Mesodermal cell (in vitro differentiated cells): ENCODE measurements around the gene DMTF1. TPM values are rescaled to one million over a fixed set of nuclear protein-coding genes. Genes with fewer than 3 reads are reported as not detected.
A peak's percentile ranks its signal among the peaks of the same experiment; 100 is the strongest.
"Not testable (repeated sequence)": the region's sequence is repeated elsewhere in the genome, so short reads cannot be mapped to it uniquely, and the experiment has no call there.

Experiments used
- H3K27ac ChIP-seq: 2 replicates; pipeline ENCODE4 v1.7.0; 2013; ENCODE audit warnings: mild to moderate bottlenecking, low read depth, low read length, moderate library complexity; ENCODE audit not compliant: severe bottlenecking
- H3K36me3 ChIP-seq: 2 replicates; pipeline ENCODE4 v1.7.1; 2013; ENCODE audit warnings: mild to moderate bottlenecking, low read length, moderate library complexity; ENCODE audit not compliant: control insufficient read depth, insufficient read depth
- H3K4me1 ChIP-seq: one replicate; pipeline ENCODE4 v1.7.1; 2013; ENCODE audit warnings: mild to moderate bottlenecking, low read length; ENCODE audit not compliant: insufficient read depth, control insufficient read depth, poor library complexity, severe bottlenecking
- H3K4me3 ChIP-seq: 2 replicates; pipeline ENCODE4 v1.7.0; 2013; ENCODE audit warnings: low read length, control low read depth, mild to moderate bottlenecking; ENCODE audit not compliant: insufficient read depth, poor library complexity, severe bottlenecking; ENCODE audit errors: extremely low read depth
- H3K9me3 ChIP-seq: 2 replicates; pipeline ENCODE4 v1.7.1; 2013; ENCODE audit warnings: mild to moderate bottlenecking, low read length, moderate library complexity; ENCODE audit not compliant: control insufficient read depth
- WGBS, 2 experiments: methylation state at CpG; one replicate each; pipeline ENCODE4 v1.1.5; 2013; ENCODE audit warnings: missing lambda C conversion rate in 2 of 2; ENCODE audit not compliant: insufficient coverage in 2 of 2; 5-methylcytosine and 5-hydroxymethylcytosine counted together
- polyA plus RNA-seq, 2 experiments: library from polyadenylated mRNA; stranded (reverse); fragments of 50-300 nt; gene quantifications; one replicate each; pipeline ENCODE4 v1.2.3, GENCODE V29; 2013

DMTF1 gene
- 67.2 TPM for polyA plus RNA-seq (2013, experiment 1 of 2)
- 67.7 TPM for polyA plus RNA-seq (2013, experiment 2 of 2)

- Histone ChIP-seq H3K9me3 (no peaks in the 10 kb centered on the region), H3K36me3 (peaks cover 10% of the 10 kb centered on the region), H3K4me3 (peak within 1 kb of the TSS; percentile 83), H3K27ac (peak within 1 kb of the TSS; percentile 98), H3K4me1 (peaks cover 9% of the 10 kb centered on the region)
- 0% methylated on average over 54 to 58 of the region's 71 CpGs for WGBS, 2 experiments
Measured at GRCh38 chr7:87152112-87152896, at the start of gene DMTF1. Gene DMTF1, plus strand, starts transcription at chr7:87152453. Its CDS starts 12,489 bp downstream, at chr7:87164942.

- Histone ChIP-seq H3K36me3 (no peaks in the 10 kb centered on the region), H3K4me1 (no peaks in the 10 kb centered on the region), H3K4me3 (no peak overlapping the region), H3K27ac (no peak overlapping the region), H3K9me3 (no peaks in the 10 kb centered on the region)
- WGBS, 2 experiments: no CpG with 5 or more reads among the region's 1 CpG
Measured at GRCh38 chr7:87105401-87105800, 46.9 kb upstream of the DMTF1 start.

GRCh38 chr7:87106974-87107612 lies 45.2 kb upstream of the DMTF1 start:
- Histone ChIP-seq H3K9me3 (no peaks in the 10 kb centered on the region), H3K27ac (no peak overlapping the region), H3K36me3 (no peaks in the 10 kb centered on the region), H3K4me3 (no peak overlapping the region), H3K4me1 (no peaks in the 10 kb centered on the region)
- 76 to 85% methylated on average over 2 to 3 of the region's 4 CpGs for WGBS, 2 experiments

- Histone ChIP-seq H3K27ac (no peak overlapping the region), H3K4me1 (no peaks in the 10 kb centered on the region), H3K36me3 (no peaks in the 10 kb centered on the region), H3K4me3 (no peak overlapping the region), H3K9me3 (peaks cover 4% of the 10 kb centered on the region)
- 91 to 94% methylated on average over 5 of the region's 6 CpGs for WGBS, 2 experiments
Measured at GRCh38 chr7:87107949-87108776, 44.1 kb upstream of the DMTF1 start.

- Histone ChIP-seq H3K36me3 (no peaks in the 10 kb centered on the region), H3K9me3 (peaks cover 5% of the 10 kb centered on the region), H3K4me3 (no peak overlapping the region), H3K27ac (no peak overlapping the region), H3K4me1 (no peaks in the 10 kb centered on the region)
- WGBS, 2 experiments: 67 to 100% methylated on average over 1 to 2 of the region's 2 CpGs
Measured at GRCh38 chr7:87110778-87111177, 41.5 kb upstream of the DMTF1 start.

GRCh38 chr7:87111877-87112276 lies 40.4 kb upstream of the DMTF1 start:
- 70% methylated on average over 2 of the region's 3 CpGs; no CpG with 5 or more reads in 1 of the 2 experiments for WGBS, 2 experiments
- H3K27ac ChIP-seq: no peak overlapping the region
- H3K4me1 ChIP-seq: no peaks in the 10 kb centered on the region
- H3K36me3 ChIP-seq: no peaks in the 10 kb centered on the region
- no peak overlapping the region for H3K4me3 ChIP-seq
- H3K9me3 ChIP-seq: peaks cover 5% of the 10 kb centered on the region

- Histone ChIP-seq H3K36me3 (no peaks in the 10 kb centered on the region), H3K27ac (no peak overlapping the region), H3K4me3 (no peak overlapping the region), H3K9me3 (peaks cover 5% of the 10 kb centered on the region), H3K4me1 (no peaks in the 10 kb centered on the region)
- WGBS, 2 experiments: 100% methylated on average over 1 of the region's 1 CpG
Measured at GRCh38 chr7:87113077-87113476, 39.2 kb upstream of the DMTF1 start.

- H3K36me3 ChIP-seq, H3K4me1 ChIP-seq, H3K27ac ChIP-seq, H3K4me3 ChIP-seq, H3K9me3 ChIP-seq: not testable (repeated sequence)
- WGBS, 2 experiments: 89 to 92% methylated on average over 2 of the region's 3 CpGs
Measured at GRCh38 chr7:87113904-87114303, 38.3 kb upstream of the DMTF1 start.

- not testable (repeated sequence) for H3K4me1 ChIP-seq
Measured at GRCh38 chr7:87115772-87116171, 36.5 kb upstream of the DMTF1 start.

GRCh38 chr7:87116315-87116714 lies 35.9 kb upstream of the DMTF1 start:
- no peak overlapping the region for H3K4me3 ChIP-seq
- H3K27ac ChIP-seq: no peak overlapping the region
- H3K9me3 ChIP-seq: peaks cover 5% of the 10 kb centered on the region
- no peaks in the 10 kb centered on the region for H3K36me3 ChIP-seq
- WGBS, 2 experiments: no CpG with 5 or more reads among the region's 1 CpG
- no peaks in the 10 kb centered on the region for H3K4me1 ChIP-seq

More at GRCh38 chr7:87115772-87116171, 36.5 kb upstream of the DMTF1 start:
- no CpG with 5 or more reads among the region's 2 CpGs for WGBS, 2 experiments
- H3K9me3 ChIP-seq, H3K27ac ChIP-seq, H3K36me3 ChIP-seq, H3K4me3 ChIP-seq: not testable (repeated sequence)
